Right ventricle myocardium superior (tissue), 1 donor: ENCODE results near the gene ASH1L. TPM values are rescaled to one million over a fixed set of nuclear protein-coding genes. Genes with fewer than 3 reads are reported as not detected.
A peak's percentile ranks its signal among the peaks of the same experiment; 100 is the strongest.
"Not testable (repeated sequence)": the region's sequence is repeated elsewhere in the genome, so short reads cannot be mapped to it uniquely, and the experiment has no call there.

Experiments
- ATAC-seq: fragments of 200-7000 bp; cut with Tn5 transposase; one replicate; pipeline ENCODE4 v1.9.1; 2020; ENCODE audit warnings: mild to moderate bottlenecking; ENCODE audit not compliant: poor library complexity
- DNase-seq: peaks from one replicate; pipeline ENCODE4 v3.0.0-alpha.2; 2020
- intact Hi-C: fragments of 100-400 bp; cut with DNase I; formaldehyde crosslinking; loops from one replicate; pipeline ENCODE4 v1.11.2; 2022
- total RNA-seq: library from RNA; stranded (reverse); fragmentation: NEBNext Ultra II Directional; extraction: Animal tissue kit (Norgen Biotek cat#: 25700); gene quantifications from one replicate; pipeline ENCODE4 v1.2.1, GENCODE V29; 2021
- donor health status: DM: no; HTN: yes; CAD: no; lungs with severe emphysema.

The ASH1L gene
- total RNA-seq, 1 donor from 2014 or later: 41.3 TPM

- intact Hi-C loops: no loop called here
- ATAC-seq (no peak), DNase-seq (no peak)
Measured at GRCh38 chr1:155463865-155464650, 98.5 kb downstream of the ASH1L start.

DNA sequence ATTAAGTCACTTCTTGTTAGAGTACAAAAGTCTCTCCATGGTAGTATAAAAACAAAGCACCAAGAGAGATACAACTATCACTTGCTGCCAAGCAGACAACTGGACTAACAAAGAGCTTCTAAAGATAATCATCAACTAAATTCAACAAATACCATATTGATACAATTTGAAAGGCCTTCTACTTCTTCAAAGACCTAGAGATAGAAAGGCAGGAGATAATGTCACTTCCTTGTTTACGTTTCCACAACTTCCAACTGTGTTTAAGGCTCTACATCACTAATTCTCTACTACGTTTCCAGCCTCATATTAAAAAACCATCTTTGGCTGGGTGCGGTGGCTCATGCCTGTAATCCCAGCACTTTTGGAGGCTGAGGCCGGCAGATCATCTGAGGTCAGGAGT is 104.5 kb downstream of the ASH1L start:
- DNase-seq (no peak), ATAC-seq (no peak)
- intact Hi-C loops: no loop called here

- intact Hi-C loops: no loop called here
- ATAC-seq (no peak), DNase-seq (no peak)
Measured at GRCh38 chr1:155457266-155457665, 105.3 kb downstream of the ASH1L start.

DNA sequence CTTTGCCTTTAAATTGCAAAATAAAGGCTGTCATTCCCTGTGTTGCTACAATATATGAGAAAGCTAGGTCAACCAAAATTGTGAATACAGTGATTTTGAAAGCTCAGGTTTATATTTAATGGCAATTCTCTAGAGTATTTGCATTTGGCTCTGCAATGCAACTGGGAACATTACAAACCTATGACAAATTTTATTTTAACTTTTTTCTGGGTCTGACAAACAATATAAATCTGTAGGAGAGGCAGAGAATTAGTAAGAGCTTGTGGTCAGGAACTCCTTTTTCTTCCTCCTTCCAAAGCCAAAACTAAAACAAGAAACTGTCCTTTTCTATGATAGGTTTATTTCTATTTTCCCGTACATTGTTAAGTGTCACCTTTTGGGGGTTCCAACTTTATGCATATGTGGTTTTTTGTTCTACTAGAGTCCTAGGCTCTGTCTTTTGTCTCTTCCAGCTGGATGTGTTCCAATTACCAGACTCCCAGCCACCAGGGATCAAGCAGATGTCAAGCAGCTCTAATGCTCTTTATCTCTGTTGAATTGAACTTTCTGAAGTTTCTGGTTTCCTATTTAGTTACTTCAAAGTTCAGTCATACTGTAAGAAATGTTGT is 106.9 kb downstream of the ASH1L start:
- peak; percentile 63 for ATAC-seq
- intact Hi-C loops: no loop called here
- no peak for DNase-seq

DNA sequence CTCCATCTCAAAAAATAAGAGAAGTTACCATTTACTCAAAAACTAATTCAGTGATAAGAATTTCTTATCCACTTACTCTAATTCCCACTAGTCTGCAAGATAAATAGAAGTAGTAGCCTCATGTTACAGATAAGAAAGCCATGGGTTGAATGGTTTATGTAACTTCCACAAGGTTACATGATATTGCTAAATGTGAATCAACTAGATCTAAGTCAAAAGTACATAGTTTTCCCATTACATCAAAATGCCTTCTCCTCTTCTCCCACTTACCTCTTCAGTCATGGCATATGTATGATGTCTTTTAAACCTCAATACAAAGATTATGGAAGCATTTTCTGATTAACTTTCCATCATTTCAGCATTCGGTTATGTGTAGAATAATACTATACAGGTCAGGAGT is 108.5 kb downstream of the ASH1L start:
- no peak for DNase-seq
- intact Hi-C loops: no loop called here
- no peak for ATAC-seq

DNA sequence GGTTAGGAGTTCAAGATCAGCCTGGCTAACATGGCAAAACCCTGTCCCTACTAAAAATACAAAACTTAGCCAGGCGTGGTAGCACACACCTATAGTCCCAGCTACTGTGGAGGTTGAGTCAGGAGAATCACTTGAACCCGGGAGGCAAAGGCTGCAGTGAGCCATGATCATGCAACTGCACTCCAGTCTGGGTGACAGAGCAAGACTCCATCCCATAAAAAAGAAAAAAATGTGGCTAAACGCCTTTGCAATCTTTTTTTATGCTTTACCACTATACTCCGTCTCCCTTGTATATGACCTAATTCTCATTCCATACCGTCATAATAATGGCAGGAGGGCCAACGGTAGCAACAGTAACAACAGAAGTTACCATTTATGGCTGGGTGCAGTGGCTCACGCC is 109.5 kb downstream of the ASH1L start:
- DNase-seq (no peak), ATAC-seq (no peak)
- intact Hi-C loops: no loop called here

DNA sequence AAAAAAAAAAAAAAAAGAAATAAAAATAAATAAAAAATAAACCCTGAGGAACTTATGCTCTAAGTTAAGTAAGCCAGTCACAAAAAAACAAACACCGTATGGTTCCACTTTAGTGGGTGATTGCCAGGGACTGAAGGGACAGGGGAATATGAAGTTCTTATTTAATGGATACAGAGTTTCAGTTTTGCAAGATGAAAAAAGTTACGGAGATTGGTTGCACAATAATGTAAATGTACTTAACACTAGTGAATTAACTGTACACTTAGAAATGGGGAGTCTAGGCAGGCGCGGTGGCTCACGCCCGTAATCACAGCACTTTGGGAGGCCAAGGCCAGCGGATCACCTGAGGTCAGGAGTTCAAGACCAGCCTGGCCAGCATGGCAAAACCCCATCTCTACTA is 111.4 kb downstream of the ASH1L start:
- no peak for DNase-seq
- intact Hi-C loops: no loop called here
- no peak for ATAC-seq

- intact Hi-C loops, DNase-seq, ATAC-seq: not testable (repeated sequence)
Measured at GRCh38 chr1:155442431-155442830, 120.2 kb downstream of the ASH1L start.

GRCh38 chr1:155437405-155437804 is 125.2 kb downstream of the ASH1L start:
- intact Hi-C loops: no loop called here
- DNase-seq (no peak), ATAC-seq (peak; percentile 60)

- intact Hi-C loops, ATAC-seq, DNase-seq: not testable (repeated sequence)
Measured at GRCh38 chr1:155433831-155434389, 128.7 kb downstream of the ASH1L start.

DNA sequence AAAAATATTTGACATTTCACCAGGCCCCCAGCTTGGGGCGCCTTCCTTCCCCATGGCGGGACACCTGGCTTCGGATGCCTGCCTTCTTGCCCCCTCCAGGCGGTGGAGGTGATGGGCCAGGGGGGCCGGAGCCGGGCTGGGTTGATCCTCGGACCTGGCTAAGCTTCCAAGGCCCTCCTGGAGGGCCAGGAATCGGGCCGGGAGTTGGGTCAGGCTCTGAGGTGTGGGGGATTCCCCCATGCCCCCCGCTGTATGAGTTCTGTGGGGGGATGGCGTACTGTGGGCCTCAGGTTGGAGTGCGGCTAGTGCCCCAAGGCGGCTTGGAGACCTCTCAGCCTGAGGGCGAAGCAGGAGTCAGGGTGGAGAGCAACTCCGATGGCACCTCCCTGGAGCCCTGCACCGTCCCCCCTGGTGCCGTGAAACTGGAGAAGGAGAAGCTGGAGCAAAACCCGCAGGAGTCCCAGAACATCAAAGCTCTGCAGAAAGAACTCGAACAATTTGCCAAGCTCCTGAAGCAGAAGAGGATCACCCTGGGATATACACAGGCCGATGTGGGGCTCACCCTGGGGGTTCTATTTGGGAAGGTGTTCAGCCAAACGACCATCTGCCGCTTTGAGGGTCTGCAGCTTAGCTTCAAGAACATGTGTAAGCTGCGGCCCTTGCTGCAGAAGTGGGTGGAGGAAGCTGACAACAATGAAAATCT is 129.3 kb downstream of the ASH1L start:
- intact Hi-C loops, DNase-seq, ATAC-seq: not testable (repeated sequence)

GRCh38 chr1:155424091-155424490 is 138.5 kb downstream of the ASH1L start:
- ATAC-seq (no peak), DNase-seq (no peak)
- intact Hi-C loops: no loop called here

DNA sequence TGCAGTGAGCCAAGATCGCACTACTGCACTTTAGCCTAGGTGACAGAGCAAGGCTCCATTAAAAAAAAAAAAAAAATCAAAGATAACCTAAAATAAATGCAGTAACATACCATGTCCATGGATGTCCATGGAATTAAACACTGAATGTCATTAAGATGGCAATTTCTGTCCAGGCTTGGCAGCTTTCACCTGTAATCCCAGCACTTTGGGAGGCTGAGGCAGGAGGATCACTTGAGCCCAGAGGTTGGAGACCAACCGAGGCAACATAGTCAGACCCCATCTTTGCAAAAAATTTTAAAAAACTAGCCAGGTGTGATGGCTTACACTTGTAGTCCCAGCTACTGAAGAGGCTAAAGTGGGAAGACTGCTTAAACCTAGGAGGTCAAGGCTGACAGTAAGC is 141.8 kb downstream of the ASH1L start:
- DNase-seq: no peak
- intact Hi-C loops: no loop called here
- ATAC-seq: no peak

DNA sequence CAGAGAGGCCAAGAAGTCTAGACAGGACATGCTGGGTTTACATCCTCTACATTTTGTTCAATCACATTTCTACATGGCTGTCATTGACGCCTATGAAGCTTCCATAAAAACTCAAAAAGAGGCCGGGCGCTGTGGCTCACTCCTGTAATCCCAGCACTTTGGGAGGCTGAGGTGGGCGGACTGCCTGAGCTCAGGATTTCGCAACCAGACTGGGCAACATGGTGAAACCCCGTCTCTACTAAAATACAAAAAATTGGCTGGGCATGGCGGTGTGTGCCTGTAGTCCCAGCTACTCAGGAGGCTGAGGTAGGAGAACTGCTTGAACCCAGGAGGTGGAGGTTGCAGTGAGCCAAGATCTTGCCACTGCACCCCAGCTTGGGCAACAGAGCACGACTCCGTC is 150.8 kb downstream of the ASH1L start:
- ATAC-seq, DNase-seq, intact Hi-C loops: not testable (repeated sequence)

- DNase-seq: no peak
- ATAC-seq: no peak
- intact Hi-C loops: no loop called here
Measured at GRCh38 chr1:155410931-155411330, 151.7 kb downstream of the ASH1L start.

- ATAC-seq (peak; percentile 55), DNase-seq (no peak)
- intact Hi-C loops: no loop called here
Measured at GRCh38 chr1:155396874-155397476, 165.6 kb downstream of the ASH1L start.

GRCh38 chr1:155392898-155393411 is 169.6 kb downstream of the ASH1L start:
- ATAC-seq: peak; percentile 61
- intact Hi-C loops: no loop called here
- peak; percentile 54 for DNase-seq

- DNase-seq (no peak), ATAC-seq (no peak)
- intact Hi-C loops: no loop called here
Measured at GRCh38 chr1:155389826-155390225, 172.8 kb downstream of the ASH1L start.

- ATAC-seq, DNase-seq, intact Hi-C loops: not testable (repeated sequence)
Measured at GRCh38 chr1:155385836-155386235, 176.8 kb downstream of the ASH1L start.
